NCI-H2227 (cell line): ENCODE measurements around the gene CABLES2.
"Not testable (repeated sequence)": the region's sequence is repeated elsewhere in the genome, so short reads cannot be mapped to it uniquely, and the experiment has no call there.

Source experiments
- DNase-seq: peaks from one replicate; lab custom pipeline; 2025; ENCODE audit not compliant: unreplicated experiment; lab: John Stamatoyannopoulos, UW

Gene CABLES2

GRCh38 chr20:62373631-62374179, 33.4 kb downstream of the CABLES2 start:
- not testable (repeated sequence) for DNase-seq

- no peak for DNase-seq
Observed at GRCh38 chr20:62372042-62372993, 34.8 kb downstream of the CABLES2 start.

GRCh38 chr20:62371588-62372041, 35.5 kb downstream of the CABLES2 start:
- DNase-seq, result no peak

GRCh38 chr20:62370807-62371587, 36.1 kb downstream of the CABLES2 start:
- no peak for DNase-seq

DNA sequence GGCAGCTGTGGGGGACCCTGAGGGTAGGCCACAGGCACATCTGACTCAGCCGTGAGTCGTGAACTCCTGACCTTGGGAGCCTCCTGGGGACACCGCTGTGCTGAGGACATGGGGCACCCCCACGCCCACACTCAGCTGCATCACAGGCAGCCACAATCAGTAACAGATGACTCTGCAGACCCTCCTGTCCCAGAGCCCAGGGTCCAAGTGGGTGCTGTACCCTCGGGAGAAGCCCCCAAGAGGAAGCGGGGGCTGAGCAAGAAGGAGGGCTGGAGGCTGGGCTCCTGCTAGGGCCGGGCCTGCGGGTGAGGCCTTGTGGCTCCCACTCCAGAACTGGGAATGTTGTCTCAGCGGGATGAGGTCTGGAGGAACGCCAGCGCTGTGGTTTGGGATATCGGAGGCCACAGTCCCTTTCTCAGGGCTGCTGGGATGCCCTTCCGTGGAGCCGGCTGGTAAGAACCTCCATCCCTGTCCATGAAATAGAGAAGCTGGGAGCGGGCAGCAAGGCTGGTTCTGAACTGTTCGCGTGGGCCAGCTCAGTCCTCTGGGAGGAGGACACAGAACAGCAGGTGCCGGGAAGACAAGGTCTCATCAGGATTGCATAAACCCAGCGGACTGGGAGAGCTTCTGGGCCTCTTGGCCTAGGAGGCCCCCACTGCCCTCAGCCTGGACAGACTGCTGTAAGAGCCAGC, 36.8 kb downstream of the CABLES2 start:
- no peak for DNase-seq

GRCh38 chr20:62369815-62370114, 37.3 kb downstream of the CABLES2 start:
- DNase-seq, result no peak

DNA sequence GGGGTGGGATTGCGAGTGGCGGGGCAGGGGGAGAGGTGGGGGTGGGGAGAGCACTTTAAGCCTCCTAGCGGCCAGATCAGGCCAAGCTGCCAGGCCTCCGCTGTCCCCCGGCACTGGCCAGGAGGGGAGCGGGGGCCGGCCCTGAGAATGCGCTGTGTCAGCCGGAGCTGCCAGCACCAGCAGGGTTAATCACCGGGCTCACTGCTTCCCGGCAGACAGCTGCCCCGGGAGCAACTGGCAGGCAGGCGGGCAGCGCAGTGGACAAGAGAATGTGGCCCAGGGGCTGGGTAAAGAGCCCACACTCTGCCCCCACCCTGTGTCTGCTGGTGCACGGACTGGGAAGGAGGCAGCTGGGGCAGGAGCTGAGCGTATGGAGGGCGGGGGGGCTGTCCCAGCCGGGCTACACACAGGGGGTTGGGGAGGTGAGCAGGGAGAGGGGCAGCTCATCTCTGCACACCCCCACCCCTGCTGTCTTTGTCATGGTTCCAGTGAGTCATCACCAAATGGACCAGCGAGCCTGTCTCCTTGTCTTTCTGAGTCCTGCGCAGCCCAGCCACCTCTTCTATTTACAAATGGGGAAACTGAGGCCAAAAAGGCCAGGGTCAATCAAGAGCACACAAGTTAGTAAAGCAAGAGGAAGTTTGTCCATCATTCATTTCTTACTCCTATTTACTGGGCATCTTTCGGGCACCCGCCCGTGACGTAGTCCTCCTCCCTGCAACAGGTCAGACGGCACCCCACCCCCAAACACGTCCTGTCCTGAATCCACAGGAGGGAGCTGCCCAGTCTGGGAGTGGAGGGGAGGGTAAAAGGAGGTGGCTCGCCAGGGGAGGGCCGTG, 37.9 kb downstream of the CABLES2 start:
- DNase-seq, result peak; percentile 69

DNA sequence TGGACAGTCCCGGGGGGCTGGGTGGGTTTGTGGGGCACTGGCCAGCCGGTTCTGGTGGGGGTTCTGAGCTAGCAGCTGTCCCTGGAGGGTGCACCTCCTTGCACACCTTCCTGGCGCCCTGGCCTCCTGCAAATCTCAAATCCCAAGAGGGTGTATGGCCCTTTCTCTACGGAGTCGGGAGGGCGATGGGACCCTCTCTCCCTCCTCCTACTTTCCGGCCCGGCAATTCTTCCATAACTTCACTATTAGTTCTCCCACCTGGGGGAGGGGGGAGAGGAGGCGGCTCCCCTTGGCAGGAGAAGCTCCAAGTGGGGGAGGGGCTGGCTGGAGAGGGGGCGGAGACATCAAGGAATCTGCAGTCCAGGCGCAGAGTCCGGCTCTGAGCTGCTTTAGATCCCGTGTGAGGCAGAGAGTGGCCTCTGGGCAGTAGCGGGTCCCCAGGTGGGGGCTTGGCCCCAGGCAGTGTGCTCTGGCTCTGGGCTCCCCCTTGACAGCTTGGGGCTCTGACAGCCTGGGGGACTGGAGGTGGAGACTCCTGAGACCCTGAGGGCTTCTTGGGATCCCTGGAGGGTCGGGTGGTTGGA, 38.6 kb downstream of the CABLES2 start:
- peak; percentile 69 for DNase-seq

DNA sequence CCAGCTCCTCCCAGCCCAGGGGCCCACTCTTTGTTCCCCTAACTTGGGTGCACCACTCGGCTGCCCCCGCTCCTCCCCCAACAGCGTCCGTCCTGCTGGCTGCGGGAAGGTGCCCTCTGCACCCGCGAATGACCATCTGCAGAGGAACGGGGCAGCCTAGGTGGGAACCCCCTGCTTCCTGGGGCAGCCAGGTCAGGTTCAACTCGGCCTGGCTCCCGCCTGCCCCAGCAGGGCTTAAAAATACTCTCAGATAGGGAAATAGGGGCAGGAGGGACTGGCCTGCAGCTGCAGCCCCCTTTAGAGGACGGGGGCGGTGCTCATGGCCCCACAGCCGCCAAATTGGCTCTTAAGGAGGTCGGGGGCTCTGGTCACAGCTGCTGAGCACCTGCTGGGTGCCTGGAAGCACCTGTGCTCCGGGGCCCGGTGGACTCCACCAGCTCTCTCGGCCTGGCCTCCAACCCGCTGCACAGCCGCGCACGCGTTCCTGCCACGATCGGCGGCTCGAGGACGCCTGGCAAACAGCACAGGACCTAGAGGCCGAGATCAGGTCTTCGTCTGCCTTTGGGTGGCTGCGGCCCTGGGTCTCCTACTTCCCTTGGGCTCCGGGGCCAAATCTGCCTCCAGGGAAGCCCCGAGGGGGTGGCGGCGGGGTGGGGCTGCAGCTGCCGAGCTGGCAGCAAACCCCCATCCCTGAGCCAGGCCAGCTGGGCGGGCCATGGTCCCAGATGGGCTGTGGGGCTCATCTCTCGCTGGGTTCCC, 39.3 kb downstream of the CABLES2 start:
- peak; percentile 62 for DNase-seq

GRCh38 chr20:62367136-62367632, 39.9 kb downstream of the CABLES2 start, which contains the start of gene LAMA5:
TSS of gene LAMA5 (minus strand) at chr20:62367312. CDS start at chr20:62367245, 67 bp downstream.
- peak; percentile 78 for DNase-seq

GRCh38 chr20:62366370-62367135, 40.5 kb downstream of the CABLES2 start:
- DNase-seq, result peak; percentile 61

DNA sequence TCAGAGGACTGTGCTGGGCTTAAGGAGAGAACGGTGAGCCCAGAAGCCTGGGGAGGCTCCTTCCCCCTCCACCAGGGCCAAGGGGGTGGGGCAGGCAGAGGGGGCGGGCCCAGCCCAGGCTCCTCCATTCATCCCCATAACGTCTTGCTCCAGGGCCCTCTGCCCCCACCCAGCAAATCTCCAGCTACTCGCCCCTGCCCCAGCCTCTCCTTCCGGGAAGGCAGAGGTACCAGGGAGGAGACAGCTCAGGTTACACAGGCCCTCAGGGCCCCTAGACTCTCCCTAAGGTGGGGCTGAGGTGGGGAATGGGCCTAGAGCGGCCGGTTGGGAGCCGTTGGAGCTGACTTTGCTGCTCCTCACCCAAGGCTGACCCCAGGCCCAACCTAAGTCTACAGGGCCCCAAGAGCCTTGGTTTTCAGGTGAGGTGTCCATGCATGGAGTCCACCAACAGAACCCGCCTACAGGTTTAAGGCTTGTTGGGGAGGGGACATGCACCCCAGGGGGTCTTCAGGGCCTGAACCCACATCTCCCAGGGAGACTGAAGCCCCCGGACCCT, 41.2 kb downstream of the CABLES2 start:
- DNase-seq, result peak; percentile 46

DNA sequence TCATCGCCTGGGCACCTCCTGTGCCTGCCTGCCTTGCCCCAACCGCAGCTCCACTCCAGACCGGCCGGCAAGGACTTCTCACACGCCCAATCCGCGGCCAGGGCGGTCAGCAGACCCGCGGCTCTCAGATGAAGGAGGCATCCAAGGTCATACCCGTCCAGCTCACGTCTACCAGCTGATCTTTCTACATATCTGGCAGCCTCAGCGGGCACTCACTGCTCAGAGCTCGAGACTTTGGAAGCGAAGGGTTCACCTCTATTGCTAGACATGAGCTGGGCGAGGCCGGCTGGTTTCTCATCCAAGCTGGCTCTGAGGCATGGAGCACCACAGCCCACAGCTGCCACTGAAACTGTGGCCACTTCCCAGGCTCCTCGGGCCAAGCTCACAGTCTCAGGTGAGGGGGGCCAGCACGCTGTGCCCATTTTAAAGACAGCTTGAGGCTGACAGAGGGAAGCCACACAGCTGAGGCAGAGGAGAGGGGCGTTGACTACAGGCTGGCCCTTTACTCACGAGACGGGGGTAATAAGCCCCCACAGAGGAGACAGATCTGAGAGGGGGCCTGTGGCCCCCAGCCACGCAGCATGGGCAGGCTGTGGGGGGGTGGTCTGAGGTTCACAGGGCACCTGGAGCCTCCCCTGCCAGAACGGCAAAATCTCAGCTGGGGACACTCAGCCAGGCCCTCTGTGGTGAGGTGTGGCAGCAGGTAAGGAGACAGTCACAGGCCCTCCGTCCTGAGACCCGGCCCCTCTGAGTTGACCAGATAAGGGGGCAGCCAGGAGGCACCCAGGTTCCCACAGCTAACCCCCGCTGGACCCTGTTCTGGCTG, 42.0 kb downstream of the CABLES2 start:
- no peak for DNase-seq

DNA sequence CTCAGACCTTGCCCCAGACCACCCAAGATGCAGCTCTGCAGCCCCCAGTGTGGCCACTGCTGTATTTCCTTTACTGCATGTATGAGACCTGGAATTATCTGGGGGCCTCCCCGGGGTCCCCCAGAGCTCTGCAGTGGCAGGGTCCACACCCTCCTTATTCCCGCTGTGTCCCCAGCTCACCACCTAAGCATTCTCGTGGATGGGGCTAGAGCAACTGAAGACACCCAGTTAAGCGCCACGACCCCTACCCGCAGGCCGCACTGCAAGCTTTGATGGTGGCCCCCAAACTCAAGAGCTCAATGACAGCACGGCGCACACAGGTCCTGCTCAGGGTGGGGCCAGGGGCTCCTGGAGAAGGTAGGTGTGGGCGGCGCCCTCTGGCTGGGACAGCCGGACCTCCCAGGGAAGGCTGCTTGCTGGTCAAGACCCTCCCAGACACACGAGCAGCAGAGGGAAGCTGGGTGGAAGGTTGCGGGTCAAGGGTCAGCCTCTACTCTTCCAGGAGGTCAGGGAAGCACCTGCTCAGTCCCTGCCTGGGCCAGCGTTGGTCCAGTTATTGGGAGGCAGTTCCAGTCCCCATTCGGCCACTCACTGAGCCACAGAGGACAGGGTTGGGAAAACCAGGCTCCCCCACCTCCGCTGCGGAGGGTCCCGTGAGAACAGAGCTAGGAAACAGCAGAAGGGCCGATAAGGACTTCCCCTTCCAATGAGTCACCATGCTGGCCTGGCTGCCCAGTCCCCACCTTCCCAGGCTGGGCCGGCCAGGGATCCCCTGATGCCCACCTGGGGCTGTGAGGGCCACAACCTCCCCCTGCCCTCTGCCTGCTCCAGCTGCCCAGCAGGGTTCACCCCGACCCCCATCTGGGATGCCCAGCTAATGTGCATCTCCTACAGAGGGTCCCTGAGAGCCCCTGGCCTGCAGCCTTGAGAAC, 42.9 kb downstream of the CABLES2 start:
- no peak for DNase-seq

DNA sequence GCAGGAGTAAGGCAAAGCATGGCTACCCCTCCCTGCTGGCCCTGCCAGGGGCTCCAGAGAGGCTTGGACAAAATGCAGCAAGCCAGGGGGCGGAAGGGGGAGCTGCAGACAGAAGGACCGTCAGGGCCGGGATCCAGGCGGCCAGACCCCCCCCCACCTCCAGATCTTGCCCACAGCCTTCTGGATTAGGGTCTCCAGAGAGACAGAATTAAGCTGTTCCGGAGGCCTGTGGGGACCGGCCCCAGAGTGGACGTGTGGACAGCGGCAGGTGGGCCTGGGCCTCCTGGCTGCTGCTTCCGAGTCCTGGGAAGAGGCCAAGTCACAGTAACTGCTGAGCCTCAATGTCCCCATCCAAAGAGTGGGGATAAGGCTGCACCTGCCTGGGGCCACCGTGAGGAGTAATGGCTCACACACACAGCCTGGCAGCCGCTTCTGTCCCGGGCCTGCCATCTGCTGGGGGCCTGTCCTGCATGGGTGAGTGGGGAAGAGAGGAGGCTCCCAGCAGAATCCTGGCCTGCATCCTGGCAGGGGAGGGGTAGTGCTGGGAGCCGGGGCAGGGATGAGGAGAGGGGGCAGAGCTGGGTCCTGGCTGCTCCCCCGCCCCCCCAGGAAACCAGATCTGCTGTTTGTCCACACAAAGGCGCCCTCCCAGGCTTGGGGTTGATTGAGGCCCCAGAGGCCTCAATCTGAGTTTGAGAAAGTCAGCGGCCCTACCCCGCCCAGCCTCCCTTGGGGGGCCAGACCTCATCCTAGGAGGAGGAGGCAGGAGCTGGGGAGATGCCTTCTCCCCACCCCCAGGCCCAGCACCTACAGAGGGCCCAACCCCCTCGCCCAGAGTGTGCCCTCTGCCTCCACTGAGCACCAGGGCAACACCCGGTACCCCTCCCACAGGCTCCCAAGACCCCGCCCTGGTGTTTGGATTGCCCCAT, 43.8 kb downstream of the CABLES2 start:
- DNase-seq, result no peak
